Liver (tissue), 9 donors: ENCODE data around the gene C10orf95. TPM values are rescaled to one million over a fixed set of nuclear protein-coding genes. Genes with fewer than 3 reads are reported as not detected.

Source experiments
- DNase-seq: peaks from one replicate; pipeline ENCODE4 v3.0.0-alpha.2; 2017; ENCODE audit warnings: low spot score
- H3K27ac ChIP-seq, 2 donors: one replicate each; pipeline ENCODE4 v1.7.0; 2013; ENCODE audit warnings: inconsistent platforms in 2 of 2, low read length in 2 of 2, control low read depth in 1 of 2, low read depth in 1 of 2, mild to moderate bottlenecking in 1 of 2
- H3K27me3 ChIP-seq, 4 donors: one replicate each; pipeline versions ENCODE4 v1.6.1 to v1.7.0; 2013; ENCODE audit warnings: low read length in 3 of 4, inconsistent platforms in 1 of 4, mild to moderate bottlenecking in 1 of 4, moderate library complexity in 1 of 4; ENCODE audit not compliant: control insufficient read depth in 4 of 4, insufficient read depth in 4 of 4
- H3K36me3 ChIP-seq, 4 donors: one replicate each; pipeline versions ENCODE4 v1.6.1 to v1.7.0; 2013; ENCODE audit warnings: low read length in 3 of 4, mild to moderate bottlenecking in 3 of 4, low read depth in 1 of 4, moderate library complexity in 1 of 4; ENCODE audit not compliant: control insufficient read depth in 4 of 4, insufficient read depth in 3 of 4
- H3K4me1 ChIP-seq, 4 donors: one replicate each; pipeline versions ENCODE4 v1.6.1 to v1.7.0; 2013; ENCODE audit warnings: low read length in 3 of 4, mild to moderate bottlenecking in 3 of 4, moderate library complexity in 1 of 4; ENCODE audit not compliant: control insufficient read depth in 4 of 4, insufficient read depth in 4 of 4
- H3K4me3 ChIP-seq, 3 donors: one replicate each; pipeline versions ENCODE4 v1.6.1 to v1.7.0; 2013; ENCODE audit warnings: low read length in 3 of 3, control low read depth in 1 of 3, low read depth in 1 of 3, mild to moderate bottlenecking in 1 of 3
- H3K9ac ChIP-seq, 2 donors: one replicate each; pipeline ENCODE4 v1.7.0; 2013; ENCODE audit warnings: low read length in 2 of 2, mild to moderate bottlenecking in 2 of 2, moderate library complexity in 2 of 2, control low read depth in 1 of 2, low read depth in 1 of 2
- H3K9me3 ChIP-seq, 4 donors: one replicate each; pipeline versions ENCODE4 v1.6.1 to v1.7.0; 2013; ENCODE audit warnings: low read length in 3 of 4; ENCODE audit not compliant: control insufficient read depth in 4 of 4
- EGR1 ChIP-seq, 2 donors: IDR thresholded peaks; 2 replicates each; pipeline ENCODE4 v1.6.1; 2016 to 2018; ENCODE audit warnings: antibody characterized with exemption in 2 of 2, low read depth in 2 of 2
- FOXA1 ChIP-seq: IDR thresholded peaks from 2 replicates; pipeline ENCODE4 v1.6.1; 2016; ENCODE audit warnings: antibody characterized with exemption
- FOXA2 ChIP-seq: IDR thresholded peaks from 2 replicates; pipeline ENCODE4 v1.6.1; 2016; ENCODE audit warnings: antibody characterized with exemption
- GABPA ChIP-seq, 2 donors: IDR thresholded peaks in 1 of 2; conservative IDR thresholded peaks in 1 of 2; 2 replicates each; pipeline ENCODE4 v1.6.1; 2016; ENCODE audit warnings: antibody characterized with exemption in 2 of 2, mild to moderate bottlenecking in 1 of 2, moderate library complexity in 1 of 2
- HNF4A ChIP-seq, 2 donors: conservative IDR thresholded peaks; 2 replicates each; pipeline ENCODE4 v1.6.1; 2016; ENCODE audit warnings: antibody characterized with exemption in 2 of 2, mild to moderate bottlenecking in 2 of 2
- HNF4G ChIP-seq: IDR thresholded peaks from 2 replicates; pipeline ENCODE4 v1.6.1; 2016; ENCODE audit warnings: antibody characterized with exemption
- JUND ChIP-seq, 2 donors: IDR thresholded peaks; 2 replicates each; pipeline ENCODE4 v1.6.1; 2016; ENCODE audit warnings: antibody characterized with exemption in 2 of 2
- NR2F2 ChIP-seq: IDR thresholded peaks from 2 replicates; pipeline ENCODE4 v1.6.1; 2016; ENCODE audit warnings: antibody characterized with exemption
- RAD21 ChIP-seq, 2 donors: IDR thresholded peaks; 2 replicates each; pipeline ENCODE4 v1.6.1; 2016; ENCODE audit warnings: antibody characterized with exemption in 2 of 2, mild to moderate bottlenecking in 2 of 2
- RXRA ChIP-seq, 2 donors: IDR thresholded peaks; 2 replicates each; pipeline ENCODE4 v1.6.1; 2017 to 2018; ENCODE audit warnings: antibody characterized with exemption in 2 of 2, mild to moderate bottlenecking in 1 of 2
- SP1 ChIP-seq: IDR thresholded peaks from 2 replicates; pipeline ENCODE4 v1.6.1; 2018; ENCODE audit warnings: antibody characterized with exemption, mild to moderate bottlenecking
- TAF1 ChIP-seq: conservative IDR thresholded peaks from 2 replicates; pipeline ENCODE4 v1.6.1; 2016; ENCODE audit warnings: antibody characterized with exemption, mild to moderate bottlenecking
- YY1 ChIP-seq: IDR thresholded peaks from 2 replicates; pipeline ENCODE4 v1.6.1; 2016; ENCODE audit warnings: antibody characterized with exemption, mild to moderate bottlenecking
- WGBS: extraction: QIAGEN DNeasy Blood & Tissue Kit; methylation state at CpG from one replicate; pipeline ENCODE4 v1.1.7; 2013; 5-methylcytosine and 5-hydroxymethylcytosine counted together
- polyA plus RNA-seq, 2 donors: library from polyadenylated mRNA; stranded (reverse) in 1 of 2; unstranded in 1 of 2; fragments of 200-250 nt in 1 of 2; fragments of >200 nt in 1 of 2; fragmentation: Nextera tagmentation in 1 of 2; extraction: Ambion mirVana in 1 of 2; gene quantifications; one replicate each; pipeline versions ENCODE4 v1.2.1 to v1.2.3, GENCODE V29; 2013 to 2015
- total RNA-seq, 2 donors: library from RNA; depleted of rRNA; stranded (reverse); fragments of >200 nt; gene quantifications; one replicate each; pipeline ENCODE4 v1.2.3, GENCODE V29; 2014
- TF ChIP-seq, protein P1 (sequence below): IDR thresholded peaks from 2 replicates; pipeline ENCODE4 v1.6.1; 2016; ENCODE audit warnings: antibody characterized with exemption, mild to moderate bottlenecking
- TF ChIP-seq, protein P2 (sequence below): IDR thresholded peaks from 2 replicates; pipeline ENCODE4 v1.6.1; 2016; ENCODE audit warnings: antibody characterized with exemption
- TF ChIP-seq, protein P3 (sequence below): fragments of 150-350 bp; IDR thresholded peaks from 2 replicates; pipeline ENCODE4 v1.5.1; 2017; ENCODE audit warnings: improper control_type of control experiment, low read depth, low read length; ENCODE audit not compliant: missing input control
- TF ChIP-seq, protein P4 (sequence below): IDR thresholded peaks from 2 replicates; pipeline ENCODE4 v1.6.1; 2016; ENCODE audit warnings: antibody characterized with exemption
- TF ChIP-seq, protein P5 (sequence below): IDR thresholded peaks from 2 replicates; pipeline ENCODE4 v1.6.1; 2016; ENCODE audit warnings: antibody characterized with exemption
- donor health status: healthy.
- donor health status: healthy.
- donor health status: healthy.
- donor health status: healthy.
- donor health status: healthy.

Gene C10orf95
- total and polyA plus RNA-seq, 4 donors: 0.09 to 0.24 TPM; not detected in 2

DNA sequence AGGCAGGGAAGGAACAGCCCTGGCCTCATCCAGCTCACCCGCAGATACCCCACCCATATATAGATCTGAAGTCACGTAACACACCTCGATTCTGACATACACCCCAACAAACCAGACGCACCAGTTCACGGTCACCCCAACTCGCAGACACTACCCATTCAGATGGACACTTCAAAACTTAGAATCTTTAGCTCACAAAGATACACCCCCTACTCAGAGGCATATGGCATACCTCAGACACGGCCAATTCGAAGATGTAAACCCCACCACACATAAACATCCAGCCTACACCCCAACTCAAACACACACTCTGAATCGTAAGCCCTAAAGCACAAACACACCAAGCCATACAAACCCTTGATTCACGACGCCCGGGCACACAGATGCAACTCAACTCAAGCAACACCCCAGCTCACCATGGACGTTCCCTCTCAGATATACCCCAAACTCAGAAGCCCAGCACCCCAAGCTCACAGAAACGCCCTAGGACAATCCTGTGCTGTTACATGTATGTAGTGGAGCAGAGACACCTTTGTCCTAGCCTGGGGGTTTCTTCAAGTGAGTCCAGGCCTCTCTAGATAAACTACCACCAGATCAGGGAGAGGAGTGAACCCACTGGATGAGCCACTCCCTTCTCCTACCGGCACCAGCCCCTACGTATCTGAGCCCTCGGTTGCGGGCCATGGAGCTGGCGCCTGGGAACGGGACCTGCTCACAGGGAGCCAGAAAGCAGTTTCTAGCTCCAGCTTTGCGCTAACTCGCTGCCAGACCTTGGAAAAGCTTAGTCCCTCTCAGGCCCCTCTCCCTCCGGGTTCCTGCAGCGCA is 41.5 kb downstream of the C10orf95 start:
- Histone ChIP-seq H3K27me3 (peaks cover 0 to 25% (median 6%) of the 10 kb centered on the region in 4 donors), H3K9me3 (no peaks in the 10 kb centered on the region), H3K36me3 (no peaks in the 10 kb centered on the region), H3K4me3 (no peak overlapping the region), H3K4me1 (peaks cover 2 to 8% (median 5%) of the 10 kb centered on the region in 4 donors), H3K27ac (no peak overlapping the region), H3K9ac (no peak overlapping the region)
- 39% methylated on average over 24 of the region's 24 CpGs for WGBS
- no peak for DNase-seq
- no peak for TF ChIP-seq FOXA2
- no peak for TF ChIP-seq RAD21 (IDR thresholded peaks at IDR 0.05)
- no peak for TF ChIP-seq NR2F2
- TF ChIP-seq EGR1 (IDR thresholded peaks at IDR 0.05; ENCODE audit: low read depth in 2 of 2): no peak
- TF ChIP-seq, protein P1, sequence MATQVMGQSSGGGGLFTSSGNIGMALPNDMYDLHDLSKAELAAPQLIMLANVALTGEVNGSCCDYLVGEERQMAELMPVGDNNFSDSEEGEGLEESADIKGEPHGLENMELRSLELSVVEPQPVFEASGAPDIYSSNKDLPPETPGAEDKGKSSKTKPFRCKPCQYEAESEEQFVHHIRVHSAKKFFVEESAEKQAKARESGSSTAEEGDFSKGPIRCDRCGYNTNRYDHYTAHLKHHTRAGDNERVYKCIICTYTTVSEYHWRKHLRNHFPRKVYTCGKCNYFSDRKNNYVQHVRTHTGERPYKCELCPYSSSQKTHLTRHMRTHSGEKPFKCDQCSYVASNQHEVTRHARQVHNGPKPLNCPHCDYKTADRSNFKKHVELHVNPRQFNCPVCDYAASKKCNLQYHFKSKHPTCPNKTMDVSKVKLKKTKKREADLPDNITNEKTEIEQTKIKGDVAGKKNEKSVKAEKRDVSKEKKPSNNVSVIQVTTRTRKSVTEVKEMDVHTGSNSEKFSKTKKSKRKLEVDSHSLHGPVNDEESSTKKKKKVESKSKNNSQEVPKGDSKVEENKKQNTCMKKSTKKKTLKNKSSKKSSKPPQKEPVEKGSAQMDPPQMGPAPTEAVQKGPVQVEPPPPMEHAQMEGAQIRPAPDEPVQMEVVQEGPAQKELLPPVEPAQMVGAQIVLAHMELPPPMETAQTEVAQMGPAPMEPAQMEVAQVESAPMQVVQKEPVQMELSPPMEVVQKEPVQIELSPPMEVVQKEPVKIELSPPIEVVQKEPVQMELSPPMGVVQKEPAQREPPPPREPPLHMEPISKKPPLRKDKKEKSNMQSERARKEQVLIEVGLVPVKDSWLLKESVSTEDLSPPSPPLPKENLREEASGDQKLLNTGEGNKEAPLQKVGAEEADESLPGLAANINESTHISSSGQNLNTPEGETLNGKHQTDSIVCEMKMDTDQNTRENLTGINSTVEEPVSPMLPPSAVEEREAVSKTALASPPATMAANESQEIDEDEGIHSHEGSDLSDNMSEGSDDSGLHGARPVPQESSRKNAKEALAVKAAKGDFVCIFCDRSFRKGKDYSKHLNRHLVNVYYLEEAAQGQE: no peak
- TF ChIP-seq YY1: no peak
- no peak for TF ChIP-seq RXRA (IDR thresholded peaks at IDR 0.05)
- TF ChIP-seq JUND (IDR thresholded peaks at IDR 0.05): no peak
- no peak for TF ChIP-seq HNF4G
- TF ChIP-seq HNF4A (conservative IDR thresholded peaks at IDR 0.05): no peak
- TF ChIP-seq, protein P2, sequence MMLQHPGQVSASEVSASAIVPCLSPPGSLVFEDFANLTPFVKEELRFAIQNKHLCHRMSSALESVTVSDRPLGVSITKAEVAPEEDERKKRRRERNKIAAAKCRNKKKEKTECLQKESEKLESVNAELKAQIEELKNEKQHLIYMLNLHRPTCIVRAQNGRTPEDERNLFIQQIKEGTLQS: no peak
- no peak for TF ChIP-seq GABPA (IDR thresholded peaks at IDR 0.05 in 1 of 2, conservative IDR thresholded peaks at IDR 0.05 in 1 of 2)
- no peak for TF ChIP-seq FOXA1
- TF ChIP-seq, protein P3, sequence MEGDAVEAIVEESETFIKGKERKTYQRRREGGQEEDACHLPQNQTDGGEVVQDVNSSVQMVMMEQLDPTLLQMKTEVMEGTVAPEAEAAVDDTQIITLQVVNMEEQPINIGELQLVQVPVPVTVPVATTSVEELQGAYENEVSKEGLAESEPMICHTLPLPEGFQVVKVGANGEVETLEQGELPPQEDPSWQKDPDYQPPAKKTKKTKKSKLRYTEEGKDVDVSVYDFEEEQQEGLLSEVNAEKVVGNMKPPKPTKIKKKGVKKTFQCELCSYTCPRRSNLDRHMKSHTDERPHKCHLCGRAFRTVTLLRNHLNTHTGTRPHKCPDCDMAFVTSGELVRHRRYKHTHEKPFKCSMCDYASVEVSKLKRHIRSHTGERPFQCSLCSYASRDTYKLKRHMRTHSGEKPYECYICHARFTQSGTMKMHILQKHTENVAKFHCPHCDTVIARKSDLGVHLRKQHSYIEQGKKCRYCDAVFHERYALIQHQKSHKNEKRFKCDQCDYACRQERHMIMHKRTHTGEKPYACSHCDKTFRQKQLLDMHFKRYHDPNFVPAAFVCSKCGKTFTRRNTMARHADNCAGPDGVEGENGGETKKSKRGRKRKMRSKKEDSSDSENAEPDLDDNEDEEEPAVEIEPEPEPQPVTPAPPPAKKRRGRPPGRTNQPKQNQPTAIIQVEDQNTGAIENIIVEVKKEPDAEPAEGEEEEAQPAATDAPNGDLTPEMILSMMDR: no peak
- TF ChIP-seq, protein P4, sequence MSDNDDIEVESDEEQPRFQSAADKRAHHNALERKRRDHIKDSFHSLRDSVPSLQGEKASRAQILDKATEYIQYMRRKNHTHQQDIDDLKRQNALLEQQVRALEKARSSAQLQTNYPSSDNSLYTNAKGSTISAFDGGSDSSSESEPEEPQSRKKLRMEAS: no peak
- TF ChIP-seq TAF1: no peak
- TF ChIP-seq, protein P5, sequence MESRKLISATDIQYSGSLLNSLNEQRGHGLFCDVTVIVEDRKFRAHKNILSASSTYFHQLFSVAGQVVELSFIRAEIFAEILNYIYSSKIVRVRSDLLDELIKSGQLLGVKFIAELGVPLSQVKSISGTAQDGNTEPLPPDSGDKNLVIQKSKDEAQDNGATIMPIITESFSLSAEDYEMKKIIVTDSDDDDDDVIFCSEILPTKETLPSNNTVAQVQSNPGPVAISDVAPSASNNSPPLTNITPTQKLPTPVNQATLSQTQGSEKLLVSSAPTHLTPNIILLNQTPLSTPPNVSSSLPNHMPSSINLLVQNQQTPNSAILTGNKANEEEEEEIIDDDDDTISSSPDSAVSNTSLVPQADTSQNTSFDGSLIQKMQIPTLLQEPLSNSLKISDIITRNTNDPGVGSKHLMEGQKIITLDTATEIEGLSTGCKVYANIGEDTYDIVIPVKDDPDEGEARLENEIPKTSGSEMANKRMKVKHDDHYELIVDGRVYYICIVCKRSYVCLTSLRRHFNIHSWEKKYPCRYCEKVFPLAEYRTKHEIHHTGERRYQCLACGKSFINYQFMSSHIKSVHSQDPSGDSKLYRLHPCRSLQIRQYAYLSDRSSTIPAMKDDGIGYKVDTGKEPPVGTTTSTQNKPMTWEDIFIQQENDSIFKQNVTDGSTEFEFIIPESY: no peak
- no peak for TF ChIP-seq SP1
